CD4-positive, alpha-beta T cell (primary cell): ENCODE measurements around the gene PTGDR2. TPM values are rescaled to one million over a fixed set of nuclear protein-coding genes. Genes with fewer than 3 reads are reported as not detected.
"Not testable (repeated sequence)": the region's sequence is repeated elsewhere in the genome, so short reads cannot be mapped to it uniquely, and the experiment has no call there.

ENCODE experiments used
- ATAC-seq: fragments of 200-7000 bp; cut with Tn5 transposase; one replicate; pipeline ENCODE4 v1.10.0; 2022; ENCODE audit warnings: mild to moderate bottlenecking; ENCODE audit not compliant: poor library complexity
- CTCF ChIA-PET: fragments of 350-600 bp; sonication (Branson Sonifier 250); formaldehyde crosslinking; loops from one replicate; lab custom pipeline; 2021; ENCODE audit warnings: antibody characterized with exemption, inconsistent platforms; lab: Charles Lee
- POLR2A ChIA-PET: fragments of 350-600 bp; sonication (Branson Sonifier 250); formaldehyde crosslinking; loops from one replicate; lab custom pipeline; 2021; ENCODE audit warnings: antibody characterized with exemption, inconsistent platforms; lab: Charles Lee
- DNase-seq, 14 experiments: peaks; one replicate each; pipeline ENCODE4 v3.0.0-alpha.2; 2013 to 2020; ENCODE audit warnings: mixed read lengths in 2 of 14
- H3K27ac ChIP-seq, 2 donors: one replicate each; pipeline versions ENCODE4 v1.5.1 to v1.7.0; 2013; ENCODE audit warnings: low read length in 2 of 2, low read depth in 1 of 2, mild to moderate bottlenecking in 1 of 2
- H3K27me3 ChIP-seq, 2 experiments: 1 replicate in 1 of 2; 2 replicates in 1 of 2; pipeline versions ENCODE4 v1.6.1 to v1.7.0; 2013; ENCODE audit warnings: low read length in 2 of 2, control low read depth in 1 of 2, mild to moderate bottlenecking in 1 of 2, moderate library complexity in 1 of 2; ENCODE audit not compliant: insufficient read depth in 2 of 2, control insufficient read depth in 1 of 2
- H3K36me3 ChIP-seq: one replicate; pipeline ENCODE4 v1.6.1; 2013; ENCODE audit warnings: low read length, control low read depth; ENCODE audit not compliant: insufficient read depth
- H3K4me1 ChIP-seq: one replicate; pipeline ENCODE4 v1.6.1; 2013; ENCODE audit warnings: low read length, control low read depth; ENCODE audit not compliant: insufficient read depth
- H3K4me3 ChIP-seq: one replicate; pipeline ENCODE4 v1.5.1; 2013; ENCODE audit warnings: mild to moderate bottlenecking, low read length, moderate library complexity
- H3K9me3 ChIP-seq, 2 experiments: 1 replicate in 1 of 2; 2 replicates in 1 of 2; pipeline versions ENCODE4 v1.6.1 to v1.7.0; 2013; ENCODE audit warnings: low read length in 2 of 2, mild to moderate bottlenecking in 2 of 2, control low read depth in 1 of 2, moderate library complexity in 1 of 2; ENCODE audit not compliant: control insufficient read depth in 1 of 2, insufficient read depth in 1 of 2
- H3K27ac Mint-ChIP-seq: one replicate; pipeline ENCODE4 v1.8.0; 2020; ENCODE audit warnings: mixed read lengths
- H3K27me3 Mint-ChIP-seq: one replicate; pipeline ENCODE4 v1.8.0; 2021; ENCODE audit warnings: mixed read lengths
- H3K36me3 Mint-ChIP-seq: one replicate; pipeline ENCODE4 v1.8.0; 2021; ENCODE audit warnings: low read depth, mixed read lengths
- H3K4me1 Mint-ChIP-seq: one replicate; pipeline ENCODE4 v1.8.0; 2021; ENCODE audit warnings: low read depth, mixed read lengths
- H3K4me3 Mint-ChIP-seq: one replicate; pipeline ENCODE4 v1.8.0; 2020; ENCODE audit warnings: mild to moderate bottlenecking, mixed read lengths
- H3K9me3 Mint-ChIP-seq: one replicate; pipeline ENCODE4 v1.8.0; 2020; ENCODE audit warnings: mixed read lengths
- intact Hi-C, 2 experiments: fragments of 100-400 bp; cut with DNase I in 1 of 2; cut with micrococcal nuclease in 1 of 2; formaldehyde crosslinking; loops; one replicate each; pipeline versions ENCODE4 v1.15.1 to v1.9.0; 2023 to 2025; cut with DNase I, micrococcal nuclease
- total RNA-seq, 174 experiments: library from RNA in 2 of 174; stranded (reverse) in 2 of 174; gene quantifications; one replicate each; pipeline ENCODE4 v1.2.3 and lab custom pipeline; 2021 to 2026
- TF ChIP-seq, protein P1 (sequence below): fragments of 200-600 bp; IDR thresholded peaks from one replicate; pipeline ENCODE4 v1.8.0; 2022; ENCODE audit warnings: antibody characterized with exemption, mild to moderate bottlenecking

Gene PTGDR2
- total RNA-seq, 2 experiments from 2014 or later: 0.36 TPM

DNA sequence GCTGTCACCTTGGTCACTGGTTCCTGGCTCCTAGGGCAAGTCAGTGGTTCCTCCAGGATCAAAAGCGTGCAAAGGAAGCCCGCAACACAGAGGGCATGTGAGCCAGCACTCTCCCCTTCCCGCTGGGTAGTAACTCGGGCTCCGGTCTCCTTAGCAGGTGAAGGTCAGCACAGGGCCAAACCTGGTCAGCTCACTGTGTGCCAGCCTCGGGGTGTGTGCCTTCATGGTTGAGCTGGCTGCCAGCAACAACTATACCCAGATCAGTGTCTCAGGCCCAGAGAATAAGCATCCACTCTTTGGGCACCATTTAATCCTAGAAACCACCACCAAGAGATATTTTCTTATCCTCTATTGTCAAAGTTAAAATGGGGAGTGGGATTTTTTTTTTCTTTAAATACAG lies 30.0 kb downstream of the PTGDR2 start:
- ChIA-PET POLR2A (no interaction called here), CTCF (no interaction called here)
- H3K4me3 ChIP-seq: no peak overlapping the region
- DNase-seq: no peak
- TF ChIP-seq, protein P1, sequence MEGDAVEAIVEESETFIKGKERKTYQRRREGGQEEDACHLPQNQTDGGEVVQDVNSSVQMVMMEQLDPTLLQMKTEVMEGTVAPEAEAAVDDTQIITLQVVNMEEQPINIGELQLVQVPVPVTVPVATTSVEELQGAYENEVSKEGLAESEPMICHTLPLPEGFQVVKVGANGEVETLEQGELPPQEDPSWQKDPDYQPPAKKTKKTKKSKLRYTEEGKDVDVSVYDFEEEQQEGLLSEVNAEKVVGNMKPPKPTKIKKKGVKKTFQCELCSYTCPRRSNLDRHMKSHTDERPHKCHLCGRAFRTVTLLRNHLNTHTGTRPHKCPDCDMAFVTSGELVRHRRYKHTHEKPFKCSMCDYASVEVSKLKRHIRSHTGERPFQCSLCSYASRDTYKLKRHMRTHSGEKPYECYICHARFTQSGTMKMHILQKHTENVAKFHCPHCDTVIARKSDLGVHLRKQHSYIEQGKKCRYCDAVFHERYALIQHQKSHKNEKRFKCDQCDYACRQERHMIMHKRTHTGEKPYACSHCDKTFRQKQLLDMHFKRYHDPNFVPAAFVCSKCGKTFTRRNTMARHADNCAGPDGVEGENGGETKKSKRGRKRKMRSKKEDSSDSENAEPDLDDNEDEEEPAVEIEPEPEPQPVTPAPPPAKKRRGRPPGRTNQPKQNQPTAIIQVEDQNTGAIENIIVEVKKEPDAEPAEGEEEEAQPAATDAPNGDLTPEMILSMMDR: no peak
- Mint-ChIP-seq H3K4me1 (no peaks in the 10 kb centered on the region), H3K4me3 (no peak overlapping the region), H3K9me3 (no peaks in the 10 kb centered on the region), H3K27ac (no peak overlapping the region), H3K27me3 (peaks cover 3% of the 10 kb centered on the region), H3K36me3 (no peaks in the 10 kb centered on the region)
- no peaks in the 10 kb centered on the region for H3K9me3 ChIP-seq
- H3K36me3 ChIP-seq: no peaks in the 10 kb centered on the region
- ATAC-seq: no peak
- intact Hi-C loops: no loop called here
- no peaks in the 10 kb centered on the region for H3K27me3 ChIP-seq
- peaks cover 3% of the 10 kb centered on the region for H3K4me1 ChIP-seq
- no peak overlapping the region for H3K27ac ChIP-seq

DNA sequence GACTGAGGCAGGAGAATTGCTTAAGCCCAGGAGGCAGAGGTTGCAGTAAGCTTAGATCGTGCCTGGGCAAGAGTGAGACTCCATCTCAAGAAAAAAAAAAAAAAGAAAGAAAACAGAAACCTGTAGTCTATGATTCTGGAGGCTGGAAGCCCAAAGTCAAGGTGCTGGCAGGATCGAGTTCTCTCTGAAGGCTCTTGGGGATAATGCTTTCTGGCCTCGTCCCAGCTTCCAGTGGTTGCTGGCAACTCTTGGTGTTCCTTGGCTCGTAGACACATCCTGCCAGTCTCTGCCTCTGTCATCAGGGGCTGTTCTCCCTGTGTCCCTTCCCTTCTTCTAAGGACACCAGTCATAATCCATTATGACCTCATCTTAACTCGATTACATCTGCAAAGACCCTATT lies 30.6 kb downstream of the PTGDR2 start:
- Histone ChIP-seq H3K4me3 (no peak overlapping the region), H3K9me3 (no peaks in the 10 kb centered on the region), H3K36me3 (no peaks in the 10 kb centered on the region), H3K4me1 (no peaks in the 10 kb centered on the region), H3K27ac (no peak overlapping the region), H3K27me3 (no peaks in the 10 kb centered on the region)
- TF ChIP-seq, protein P1: no peak
- Mint-ChIP-seq H3K4me1 (no peaks in the 10 kb centered on the region), H3K27ac (no peak overlapping the region), H3K9me3 (no peaks in the 10 kb centered on the region), H3K4me3 (no peak overlapping the region), H3K27me3 (no peaks in the 10 kb centered on the region), H3K36me3 (no peaks in the 10 kb centered on the region)
- ChIA-PET CTCF (no interaction called here), POLR2A (no interaction called here)
- intact Hi-C loops: no loop called here
- no peak for DNase-seq
- ATAC-seq: no peak

DNA sequence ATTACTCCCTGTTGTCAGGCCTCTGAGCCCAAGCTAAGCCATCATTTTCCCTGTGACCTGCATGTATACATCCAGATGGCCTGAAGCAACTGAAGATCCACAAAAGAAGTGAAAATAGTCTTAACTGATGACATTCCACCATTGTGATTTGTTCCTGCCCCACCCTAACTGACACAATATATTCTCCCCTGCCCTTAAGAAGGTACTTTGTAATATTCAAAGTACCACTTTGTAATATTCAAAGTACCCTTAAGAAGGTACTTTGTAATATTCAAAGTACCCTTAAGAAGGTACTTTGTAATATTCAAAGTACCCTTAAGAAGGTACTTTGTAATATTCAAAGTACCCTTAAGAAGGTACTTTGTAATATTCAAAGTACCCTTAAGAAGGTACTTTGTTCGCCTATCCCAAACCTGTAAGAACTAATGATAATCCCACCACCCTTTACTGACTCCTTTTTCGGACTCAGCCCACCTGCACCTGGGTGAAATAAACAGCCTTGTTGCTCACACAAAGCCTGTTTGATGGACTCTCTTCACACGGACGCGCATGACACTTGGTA lies 31.9 kb downstream of the PTGDR2 start:
- H3K27ac Mint-ChIP-seq, H3K4me1 Mint-ChIP-seq, ATAC-seq, DNase-seq, H3K4me1 ChIP-seq, H3K27me3 Mint-ChIP-seq, H3K9me3 Mint-ChIP-seq, H3K27me3 ChIP-seq, intact Hi-C loops, H3K4me3 Mint-ChIP-seq, CTCF ChIA-PET, POLR2A ChIA-PET, H3K27ac ChIP-seq, H3K9me3 ChIP-seq, H3K36me3 Mint-ChIP-seq, H3K4me3 ChIP-seq, H3K36me3 ChIP-seq: not testable (repeated sequence)
